HL-60 (cell line): ENCODE results near the gene CPED1.

Experiments
- DNase-seq, 2 experiments: peaks; one replicate each; pipeline ENCODE4 v3.0.0-alpha.2; 2010 to 2020; ENCODE audit warnings: low read depth in 1 of 2, low spot score in 1 of 2
- H3K27ac ChIP-seq: fragments of 250-450 bp; sonication (Bioruptor Pico); replicated peaks from 2 replicates; pipeline ENCODE4 v1.5.1; 2020; ENCODE audit warnings: mild to moderate bottlenecking, moderate library complexity
- H3K27me3 ChIP-seq: fragments of 250-450 bp; sonication (Bioruptor Pico); 2 replicates; pipeline ENCODE4 v1.5.1; 2021; ENCODE audit warnings: mild to moderate bottlenecking, moderate library complexity; ENCODE audit not compliant: insufficient read depth, poor library complexity, severe bottlenecking
- H3K4me3 ChIP-seq: replicated peaks from 2 replicates; pipeline ENCODE4 v1.5.1; 2011; ENCODE audit warnings: mild to moderate bottlenecking, control low read depth, low read length; ENCODE audit not compliant: insufficient read depth
- GABPA ChIP-seq: IDR thresholded peaks from 2 replicates; pipeline ENCODE4 v1.6.1; 2012; ENCODE audit warnings: low read depth
- POLR2AphosphoS5 ChIP-seq: IDR thresholded peaks from 2 replicates; pipeline ENCODE4 v1.6.1; 2012; ENCODE audit warnings: low read depth
- SPI1 ChIP-seq: IDR thresholded peaks from 2 replicates; pipeline ENCODE4 v1.6.1; 2012; ENCODE audit warnings: low read depth, mild to moderate bottlenecking, borderline replicate concordance
- long read RNA-seq: library from polyadenylated mRNA; unstranded; transcript quantifications from one replicate; pipeline ENCODE4 v2.0.0, GENCODE V29; 2020
- TF ChIP-seq, protein P1 (sequence below): IDR thresholded peaks from one replicate; pipeline ENCODE4 v1.5.1; 2011; ENCODE audit warnings: low read length, control low read depth, inconsistent platforms; ENCODE audit not compliant: insufficient read depth
- TF ChIP-seq, protein P2 (sequence below): IDR thresholded peaks from 2 replicates; pipeline ENCODE4 v1.6.1; 2012; ENCODE audit warnings: low read depth; ENCODE audit not compliant: insufficient replicate concordance

The CPED1 gene
- long read RNA-seq, partial matches to known transcripts, result 0 of 1 reads
- long read RNA-seq, other reads (novel, unspliced or antisense), result 1 of 1 reads

DNA sequence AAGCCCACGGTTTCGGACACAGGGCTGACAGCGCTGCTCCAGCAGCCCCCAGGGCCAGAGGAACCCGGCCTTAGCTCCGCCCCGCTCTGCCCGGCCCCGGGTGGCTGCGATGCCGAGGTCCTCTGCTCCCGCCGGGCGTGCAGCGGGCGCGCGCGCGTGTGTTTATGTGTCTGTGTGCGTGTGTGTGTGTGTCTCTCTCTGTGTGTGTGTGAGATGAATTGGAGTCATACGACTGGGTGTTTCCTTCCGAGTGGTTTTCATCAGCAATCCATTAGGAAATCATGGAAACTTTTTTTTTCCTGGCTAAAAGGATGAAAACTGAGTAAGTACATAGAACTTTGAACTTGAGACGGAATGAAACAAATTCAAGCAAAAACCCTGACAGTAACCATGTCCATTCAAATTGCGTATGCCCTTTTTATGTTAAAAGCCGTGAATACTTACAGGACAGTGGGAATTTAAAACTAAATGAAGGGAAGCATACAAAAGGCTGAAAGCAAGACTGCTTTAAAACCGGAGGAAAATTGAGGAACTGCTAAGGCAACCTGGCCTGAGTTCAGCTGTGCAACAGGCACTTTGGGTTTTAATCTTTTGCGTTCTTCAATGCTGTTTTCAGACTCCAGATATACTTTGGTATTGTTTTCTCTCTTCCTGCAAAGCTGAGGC lies at the start of gene CPED1:
CPED1 (plus strand) TSS at position 121 of the 666 bp plus-strand sequence. CDS start 911 bp downstream, outside the sequence.
- peak in 1 of 2 experiments; percentile 13 for DNase-seq

DNA sequence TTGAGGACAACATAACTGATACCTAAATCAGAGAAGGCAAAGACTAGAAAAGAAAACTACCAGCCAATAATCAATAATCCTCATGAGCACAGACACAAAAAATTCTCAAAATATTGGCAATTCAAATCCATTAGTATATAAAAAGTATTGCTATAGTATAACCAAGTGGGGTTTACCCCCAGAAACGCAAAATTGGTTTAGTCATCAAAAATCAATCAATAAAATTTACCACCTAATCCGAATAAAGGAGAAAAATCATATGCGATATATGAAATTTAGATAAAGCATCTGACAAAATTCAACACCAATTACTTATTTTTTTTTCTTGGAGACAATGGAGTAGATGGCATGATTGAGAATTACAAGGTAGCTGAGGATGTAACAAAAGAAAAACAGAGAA lies 49.2 kb upstream of the CPED1 start:
- no peak for DNase-seq
- Histone ChIP-seq H3K4me3 (no peak overlapping the region), H3K27ac (no peak overlapping the region), H3K27me3 (no peaks in the 10 kb centered on the region)
- TF ChIP-seq GABPA (no peak), POLR2AphosphoS5 (no peak), SPI1 (no peak)
- TF ChIP-seq, protein P1, sequence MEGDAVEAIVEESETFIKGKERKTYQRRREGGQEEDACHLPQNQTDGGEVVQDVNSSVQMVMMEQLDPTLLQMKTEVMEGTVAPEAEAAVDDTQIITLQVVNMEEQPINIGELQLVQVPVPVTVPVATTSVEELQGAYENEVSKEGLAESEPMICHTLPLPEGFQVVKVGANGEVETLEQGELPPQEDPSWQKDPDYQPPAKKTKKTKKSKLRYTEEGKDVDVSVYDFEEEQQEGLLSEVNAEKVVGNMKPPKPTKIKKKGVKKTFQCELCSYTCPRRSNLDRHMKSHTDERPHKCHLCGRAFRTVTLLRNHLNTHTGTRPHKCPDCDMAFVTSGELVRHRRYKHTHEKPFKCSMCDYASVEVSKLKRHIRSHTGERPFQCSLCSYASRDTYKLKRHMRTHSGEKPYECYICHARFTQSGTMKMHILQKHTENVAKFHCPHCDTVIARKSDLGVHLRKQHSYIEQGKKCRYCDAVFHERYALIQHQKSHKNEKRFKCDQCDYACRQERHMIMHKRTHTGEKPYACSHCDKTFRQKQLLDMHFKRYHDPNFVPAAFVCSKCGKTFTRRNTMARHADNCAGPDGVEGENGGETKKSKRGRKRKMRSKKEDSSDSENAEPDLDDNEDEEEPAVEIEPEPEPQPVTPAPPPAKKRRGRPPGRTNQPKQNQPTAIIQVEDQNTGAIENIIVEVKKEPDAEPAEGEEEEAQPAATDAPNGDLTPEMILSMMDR, result no peak
- TF ChIP-seq, protein P2, sequence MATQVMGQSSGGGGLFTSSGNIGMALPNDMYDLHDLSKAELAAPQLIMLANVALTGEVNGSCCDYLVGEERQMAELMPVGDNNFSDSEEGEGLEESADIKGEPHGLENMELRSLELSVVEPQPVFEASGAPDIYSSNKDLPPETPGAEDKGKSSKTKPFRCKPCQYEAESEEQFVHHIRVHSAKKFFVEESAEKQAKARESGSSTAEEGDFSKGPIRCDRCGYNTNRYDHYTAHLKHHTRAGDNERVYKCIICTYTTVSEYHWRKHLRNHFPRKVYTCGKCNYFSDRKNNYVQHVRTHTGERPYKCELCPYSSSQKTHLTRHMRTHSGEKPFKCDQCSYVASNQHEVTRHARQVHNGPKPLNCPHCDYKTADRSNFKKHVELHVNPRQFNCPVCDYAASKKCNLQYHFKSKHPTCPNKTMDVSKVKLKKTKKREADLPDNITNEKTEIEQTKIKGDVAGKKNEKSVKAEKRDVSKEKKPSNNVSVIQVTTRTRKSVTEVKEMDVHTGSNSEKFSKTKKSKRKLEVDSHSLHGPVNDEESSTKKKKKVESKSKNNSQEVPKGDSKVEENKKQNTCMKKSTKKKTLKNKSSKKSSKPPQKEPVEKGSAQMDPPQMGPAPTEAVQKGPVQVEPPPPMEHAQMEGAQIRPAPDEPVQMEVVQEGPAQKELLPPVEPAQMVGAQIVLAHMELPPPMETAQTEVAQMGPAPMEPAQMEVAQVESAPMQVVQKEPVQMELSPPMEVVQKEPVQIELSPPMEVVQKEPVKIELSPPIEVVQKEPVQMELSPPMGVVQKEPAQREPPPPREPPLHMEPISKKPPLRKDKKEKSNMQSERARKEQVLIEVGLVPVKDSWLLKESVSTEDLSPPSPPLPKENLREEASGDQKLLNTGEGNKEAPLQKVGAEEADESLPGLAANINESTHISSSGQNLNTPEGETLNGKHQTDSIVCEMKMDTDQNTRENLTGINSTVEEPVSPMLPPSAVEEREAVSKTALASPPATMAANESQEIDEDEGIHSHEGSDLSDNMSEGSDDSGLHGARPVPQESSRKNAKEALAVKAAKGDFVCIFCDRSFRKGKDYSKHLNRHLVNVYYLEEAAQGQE, result no peak

More for the DNA sequence above, at the start of gene CPED1:
- H3K27ac ChIP-seq, result no peak within 1 kb of the TSS
- TF ChIP-seq, protein P1, result no peak
- no peak for TF ChIP-seq GABPA
- peak; percentile 94 for TF ChIP-seq SPI1
- TF ChIP-seq POLR2AphosphoS5, result no peak
- TF ChIP-seq, protein P2, result no peak
- no peaks in the 10 kb centered on the region for H3K27me3 ChIP-seq
- H3K4me3 ChIP-seq, result peak within 1 kb of the TSS; percentile 44

DNA sequence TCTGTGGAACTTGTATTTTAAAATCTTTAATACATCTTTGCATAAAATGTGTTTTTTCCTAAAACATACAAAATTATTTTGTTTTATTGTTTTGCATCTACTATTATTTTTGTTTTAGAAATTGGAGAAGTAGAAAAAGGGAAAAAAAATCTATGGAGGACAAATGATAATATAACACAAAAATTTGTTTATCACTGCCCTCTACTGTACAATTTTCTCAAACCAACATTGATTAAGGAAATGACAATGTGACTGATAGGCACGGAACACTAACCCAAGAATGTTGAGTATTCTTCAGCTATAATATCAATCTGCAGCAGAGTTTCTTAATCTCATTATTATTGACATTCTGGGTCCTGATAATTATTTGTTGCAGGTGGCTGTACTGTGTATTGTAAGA lies 47.4 kb upstream of the CPED1 start:
- no peaks in the 10 kb centered on the region for H3K27me3 ChIP-seq
- H3K4me3 ChIP-seq, result no peak overlapping the region
- H3K27ac ChIP-seq, result no peak overlapping the region
- TF ChIP-seq, protein P2, result no peak
- TF ChIP-seq, protein P1, result no peak
- no peak for TF ChIP-seq GABPA
- TF ChIP-seq SPI1, result no peak
- no peak for TF ChIP-seq POLR2AphosphoS5
- no peak for DNase-seq
